K562 (cell line): ENCODE data around the gene CARD9. TPM values are rescaled to one million over a fixed set of nuclear protein-coding genes. Genes with fewer than 3 reads are reported as not detected.

Experiments
- HDAC2 ChIP-seq: fragments of 450-650 bp; IDR thresholded peaks from 2 replicates; pipeline ENCODE4 v1.6.1; 2016; ENCODE audit warnings: mild to moderate bottlenecking
- MAFG ChIP-seq: fragments of 450-650 bp; conservative IDR thresholded peaks from 2 replicates; pipeline ENCODE4 v1.6.1; 2016; ENCODE audit warnings: missing genetic modification characterization, missing compliant biosample characterization
- TAL1 ChIP-seq: fragments of 450-650 bp; IDR thresholded peaks from 2 replicates; pipeline ENCODE4 v1.6.1; 2016; ENCODE audit warnings: mild to moderate bottlenecking
- XRCC5 ChIP-seq: fragments of 200-400 bp; formaldehyde crosslinking; IDR thresholded peaks from 2 replicates; pipeline ENCODE4 v1.6.1; 2017; ENCODE audit warnings: low read depth, mild to moderate bottlenecking, low read length
- polyA plus RNA-seq, 8 experiments: library from polyadenylated mRNA; depleted of rRNA in 4 of 8; stranded (reverse) in 5 of 8; unstranded in 3 of 8; fragments of >200 nt; fragmentation: Nextera tagmentation in 2 of 8; fragmentation: Illumina TruSeq in 1 of 8; extraction: Ambion mirVana in 2 of 8; extraction: Trizol in 1 of 8; gene quantifications; 2 replicates each; pipeline versions ENCODE4 v1.2.1 to v1.2.3, GENCODE V29; 2011 to 2014; ENCODE audit warnings: inconsistent platforms in 1 of 8, missing spikeins in 1 of 8
- total RNA-seq, 7 experiments: library from RNA; depleted of rRNA in 6 of 7; stranded (reverse); fragments of >200 nt in 6 of 7; fragmentation: Illumina TruSeq in 2 of 7; extraction: Trizol in 2 of 7; gene quantifications; 2 replicates each; pipeline versions ENCODE4 v1.2.1 to v1.2.3, GENCODE V29; 2011 to 2021; ENCODE audit warnings: low replicate concordance in 1 of 7
- TF ChIP-seq, protein P1 (sequence below), 2 experiments: fragments of 450-650 bp; formaldehyde crosslinking in 1 of 2; IDR thresholded peaks; 2 replicates each; pipeline versions ENCODE4 v1.4.0 to v1.6.1; 2014 to 2020; ENCODE audit warnings: mild to moderate bottlenecking in 2 of 2, borderline replicate concordance in 1 of 2, low read depth in 1 of 2
- TF ChIP-seq, protein P2 (sequence below), 3 experiments: IDR thresholded peaks in 2 of 3; conservative IDR thresholded peaks in 1 of 3; 2 replicates each; pipeline ENCODE4 v1.5.1; 2011 to 2012; ENCODE audit warnings: low read length in 3 of 3, mild to moderate bottlenecking in 3 of 3, control low read depth in 2 of 3, improper control_type of control experiment in 1 of 3, inconsistent platforms in 1 of 3, low read depth in 1 of 3, mixed read lengths in 1 of 3, moderate library complexity in 1 of 3; ENCODE audit not compliant: insufficient read depth in 2 of 3
- TF ChIP-seq, protein P3 (sequence below): fragments of 250-450 bp; sonication (Bioruptor Pico); IDR thresholded peaks from 2 replicates; pipeline ENCODE4 v1.8.0; 2022; ENCODE audit warnings: moderate library complexity, mild to moderate bottlenecking, inconsistent platforms
- TF ChIP-seq, protein P4 (sequence below): fragments of 200-800 bp; sonication (Bioruptor generic); IDR thresholded peaks from 2 replicates; pipeline ENCODE4 v1.6.1; 2017; ENCODE audit warnings: missing genetic modification characterization, missing compliant biosample characterization
- TF ChIP-seq, protein P5 (sequence below), 3 experiments: fragments of 200-800 bp in 1 of 3; sonication (Bioruptor generic) in 1 of 3; sonication (generic) in 1 of 3; formaldehyde crosslinking in 1 of 3; IDR thresholded peaks; 2 replicates each; pipeline versions ENCODE4 v1.6.1 to v1.8.0; 2016 to 2022; ENCODE audit warnings: mild to moderate bottlenecking in 2 of 3, missing compliant biosample characterization in 2 of 3, missing genetic modification characterization in 2 of 3, missing genetic modification reagents in 1 of 3

CARD9 gene
- total and polyA plus RNA-seq, 9 of the 15 experiments (the other 6 are each of a cell fraction or from before 2014, with no cell fraction given), result 1.7 to 53.0 (median 9.7) TPM

DNA sequence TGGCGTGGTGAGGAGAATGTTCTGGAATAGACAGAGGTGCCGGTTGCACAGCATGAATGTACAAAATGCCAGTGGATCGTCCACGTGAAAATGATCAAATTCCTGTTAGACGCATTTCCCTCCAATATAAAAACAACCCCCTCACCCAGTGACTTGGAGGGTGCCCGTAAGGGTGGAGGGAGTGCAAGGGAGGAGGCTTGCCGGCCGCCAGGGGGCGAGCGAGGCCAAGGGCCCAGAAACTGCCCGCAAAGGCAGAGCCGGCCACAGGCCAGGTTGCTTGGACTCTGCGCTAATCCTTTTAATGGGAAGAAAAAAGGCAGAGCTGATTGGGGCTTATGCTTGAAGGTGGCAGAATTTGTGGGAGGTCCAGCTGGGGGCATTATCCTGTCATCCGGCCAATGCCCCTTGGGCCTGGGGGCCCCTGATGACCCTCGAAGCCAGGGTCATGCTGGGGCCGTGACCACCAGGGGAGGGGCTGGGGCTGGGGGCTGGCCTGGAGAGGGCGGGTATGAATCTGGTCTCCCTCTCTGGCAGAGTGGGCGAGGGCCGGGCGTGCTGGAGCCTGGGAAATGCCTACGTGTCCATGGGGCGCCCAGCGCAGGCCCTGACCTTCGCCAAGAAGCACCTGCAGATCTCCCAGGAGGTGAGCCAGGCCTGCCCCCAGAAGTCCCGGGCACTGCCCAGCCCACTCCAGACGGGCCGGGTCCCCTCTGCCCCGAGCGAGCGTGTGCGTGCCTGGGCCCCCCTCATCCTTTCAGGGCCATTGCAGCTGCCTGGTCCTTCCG is 34.1 kb downstream of the CARD9 start (continued):
- TF ChIP-seq, protein P1, sequence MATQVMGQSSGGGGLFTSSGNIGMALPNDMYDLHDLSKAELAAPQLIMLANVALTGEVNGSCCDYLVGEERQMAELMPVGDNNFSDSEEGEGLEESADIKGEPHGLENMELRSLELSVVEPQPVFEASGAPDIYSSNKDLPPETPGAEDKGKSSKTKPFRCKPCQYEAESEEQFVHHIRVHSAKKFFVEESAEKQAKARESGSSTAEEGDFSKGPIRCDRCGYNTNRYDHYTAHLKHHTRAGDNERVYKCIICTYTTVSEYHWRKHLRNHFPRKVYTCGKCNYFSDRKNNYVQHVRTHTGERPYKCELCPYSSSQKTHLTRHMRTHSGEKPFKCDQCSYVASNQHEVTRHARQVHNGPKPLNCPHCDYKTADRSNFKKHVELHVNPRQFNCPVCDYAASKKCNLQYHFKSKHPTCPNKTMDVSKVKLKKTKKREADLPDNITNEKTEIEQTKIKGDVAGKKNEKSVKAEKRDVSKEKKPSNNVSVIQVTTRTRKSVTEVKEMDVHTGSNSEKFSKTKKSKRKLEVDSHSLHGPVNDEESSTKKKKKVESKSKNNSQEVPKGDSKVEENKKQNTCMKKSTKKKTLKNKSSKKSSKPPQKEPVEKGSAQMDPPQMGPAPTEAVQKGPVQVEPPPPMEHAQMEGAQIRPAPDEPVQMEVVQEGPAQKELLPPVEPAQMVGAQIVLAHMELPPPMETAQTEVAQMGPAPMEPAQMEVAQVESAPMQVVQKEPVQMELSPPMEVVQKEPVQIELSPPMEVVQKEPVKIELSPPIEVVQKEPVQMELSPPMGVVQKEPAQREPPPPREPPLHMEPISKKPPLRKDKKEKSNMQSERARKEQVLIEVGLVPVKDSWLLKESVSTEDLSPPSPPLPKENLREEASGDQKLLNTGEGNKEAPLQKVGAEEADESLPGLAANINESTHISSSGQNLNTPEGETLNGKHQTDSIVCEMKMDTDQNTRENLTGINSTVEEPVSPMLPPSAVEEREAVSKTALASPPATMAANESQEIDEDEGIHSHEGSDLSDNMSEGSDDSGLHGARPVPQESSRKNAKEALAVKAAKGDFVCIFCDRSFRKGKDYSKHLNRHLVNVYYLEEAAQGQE (IDR thresholded peaks at IDR 0.05; ENCODE audit: borderline replicate concordance), result peak; percentile 80
- TF ChIP-seq, protein P1 (CRISPR knock-in tag; IDR thresholded peaks at IDR 0.05; ENCODE audit: low read depth), result no peak
- TF ChIP-seq XRCC5, result peak; percentile 54; the same call in 1 of the 2 replicates
- TF ChIP-seq, protein P2, sequence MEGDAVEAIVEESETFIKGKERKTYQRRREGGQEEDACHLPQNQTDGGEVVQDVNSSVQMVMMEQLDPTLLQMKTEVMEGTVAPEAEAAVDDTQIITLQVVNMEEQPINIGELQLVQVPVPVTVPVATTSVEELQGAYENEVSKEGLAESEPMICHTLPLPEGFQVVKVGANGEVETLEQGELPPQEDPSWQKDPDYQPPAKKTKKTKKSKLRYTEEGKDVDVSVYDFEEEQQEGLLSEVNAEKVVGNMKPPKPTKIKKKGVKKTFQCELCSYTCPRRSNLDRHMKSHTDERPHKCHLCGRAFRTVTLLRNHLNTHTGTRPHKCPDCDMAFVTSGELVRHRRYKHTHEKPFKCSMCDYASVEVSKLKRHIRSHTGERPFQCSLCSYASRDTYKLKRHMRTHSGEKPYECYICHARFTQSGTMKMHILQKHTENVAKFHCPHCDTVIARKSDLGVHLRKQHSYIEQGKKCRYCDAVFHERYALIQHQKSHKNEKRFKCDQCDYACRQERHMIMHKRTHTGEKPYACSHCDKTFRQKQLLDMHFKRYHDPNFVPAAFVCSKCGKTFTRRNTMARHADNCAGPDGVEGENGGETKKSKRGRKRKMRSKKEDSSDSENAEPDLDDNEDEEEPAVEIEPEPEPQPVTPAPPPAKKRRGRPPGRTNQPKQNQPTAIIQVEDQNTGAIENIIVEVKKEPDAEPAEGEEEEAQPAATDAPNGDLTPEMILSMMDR (IDR thresholded peaks at IDR 0.05 in 2 of 3, conservative IDR thresholded peaks at IDR 0.05 in 1 of 3; ENCODE audit: insufficient read depth in 2 of 3, low read depth in 1 of 3, low read length in 3 of 3), result peak; percentile 94 to 97 (median 95)
- TF ChIP-seq, protein P3, sequence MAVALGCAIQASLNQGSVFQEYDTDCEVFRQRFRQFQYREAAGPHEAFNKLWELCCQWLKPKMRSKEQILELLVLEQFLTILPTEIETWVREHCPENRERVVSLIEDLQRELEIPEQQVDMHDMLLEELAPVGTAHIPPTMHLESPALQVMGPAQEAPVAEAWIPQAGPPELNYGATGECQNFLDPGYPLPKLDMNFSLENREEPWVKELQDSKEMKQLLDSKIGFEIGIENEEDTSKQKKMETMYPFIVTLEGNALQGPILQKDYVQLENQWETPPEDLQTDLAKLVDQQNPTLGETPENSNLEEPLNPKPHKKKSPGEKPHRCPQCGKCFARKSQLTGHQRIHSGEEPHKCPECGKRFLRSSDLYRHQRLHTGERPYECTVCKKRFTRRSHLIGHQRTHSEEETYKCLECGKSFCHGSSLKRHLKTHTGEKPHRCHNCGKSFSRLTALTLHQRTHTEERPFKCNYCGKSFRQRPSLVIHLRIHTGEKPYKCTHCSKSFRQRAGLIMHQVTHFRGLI, result no peak
- no peak for TF ChIP-seq HDAC2
- TF ChIP-seq TAL1, result no peak
- TF ChIP-seq MAFG (tag), result no peak
- TF ChIP-seq, protein P4, sequence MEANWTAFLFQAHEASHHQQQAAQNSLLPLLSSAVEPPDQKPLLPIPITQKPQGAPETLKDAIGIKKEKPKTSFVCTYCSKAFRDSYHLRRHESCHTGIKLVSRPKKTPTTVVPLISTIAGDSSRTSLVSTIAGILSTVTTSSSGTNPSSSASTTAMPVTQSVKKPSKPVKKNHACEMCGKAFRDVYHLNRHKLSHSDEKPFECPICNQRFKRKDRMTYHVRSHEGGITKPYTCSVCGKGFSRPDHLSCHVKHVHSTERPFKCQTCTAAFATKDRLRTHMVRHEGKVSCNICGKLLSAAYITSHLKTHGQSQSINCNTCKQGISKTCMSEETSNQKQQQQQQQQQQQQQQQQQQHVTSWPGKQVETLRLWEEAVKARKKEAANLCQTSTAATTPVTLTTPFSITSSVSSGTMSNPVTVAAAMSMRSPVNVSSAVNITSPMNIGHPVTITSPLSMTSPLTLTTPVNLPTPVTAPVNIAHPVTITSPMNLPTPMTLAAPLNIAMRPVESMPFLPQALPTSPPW (CRISPR knock-in tag), result 0 out of 2 replicates have a peak, but pooled peaks have one; percentile 16
- TF ChIP-seq, protein P5, sequence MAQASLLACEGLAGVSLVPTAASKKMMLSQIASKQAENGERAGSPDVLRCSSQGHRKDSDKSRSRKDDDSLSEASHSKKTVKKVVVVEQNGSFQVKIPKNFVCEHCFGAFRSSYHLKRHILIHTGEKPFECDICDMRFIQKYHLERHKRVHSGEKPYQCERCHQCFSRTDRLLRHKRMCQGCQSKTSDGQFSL (CRISPR knock-in tag; IDR thresholded peaks at IDR 0.05), result no peak
- TF ChIP-seq, protein P5 (tag; IDR thresholded peaks at IDR 0.05), result no peak
